BE2C (cell line): ENCODE measurements around the gene CHST5.

Experiments
- DNase-seq: peaks from one replicate; pipeline ENCODE4 v3.0.0-alpha.2; 2020
- H3K27me3 ChIP-seq: fragments of 250-450 bp; sonication (Bioruptor Pico); 2 replicates; pipeline ENCODE4 v1.5.1; 2020; ENCODE audit warnings: mild to moderate bottlenecking
- H3K36me3 ChIP-seq: fragments of 250-450 bp; sonication (Bioruptor Pico); 2 replicates; pipeline ENCODE4 v1.5.1; 2020; ENCODE audit warnings: mild to moderate bottlenecking
- H3K4me1 ChIP-seq: fragments of 250-450 bp; sonication (Bioruptor Pico); 2 replicates; pipeline ENCODE4 v1.5.1; 2020
- H3K4me3 ChIP-seq: 2 replicates; pipeline ENCODE4 v1.5.1; 2011; ENCODE audit warnings: low read depth, low read length
- H3K9me3 ChIP-seq: fragments of 250-450 bp; sonication (Bioruptor Pico); 2 replicates; pipeline ENCODE4 v1.5.1; 2020
- TF ChIP-seq, protein P1 (sequence below): IDR thresholded peaks from 2 replicates; pipeline ENCODE4 v1.5.1; 2012; ENCODE audit warnings: mild to moderate bottlenecking, low read depth, low read length

The CHST5 gene

DNA sequence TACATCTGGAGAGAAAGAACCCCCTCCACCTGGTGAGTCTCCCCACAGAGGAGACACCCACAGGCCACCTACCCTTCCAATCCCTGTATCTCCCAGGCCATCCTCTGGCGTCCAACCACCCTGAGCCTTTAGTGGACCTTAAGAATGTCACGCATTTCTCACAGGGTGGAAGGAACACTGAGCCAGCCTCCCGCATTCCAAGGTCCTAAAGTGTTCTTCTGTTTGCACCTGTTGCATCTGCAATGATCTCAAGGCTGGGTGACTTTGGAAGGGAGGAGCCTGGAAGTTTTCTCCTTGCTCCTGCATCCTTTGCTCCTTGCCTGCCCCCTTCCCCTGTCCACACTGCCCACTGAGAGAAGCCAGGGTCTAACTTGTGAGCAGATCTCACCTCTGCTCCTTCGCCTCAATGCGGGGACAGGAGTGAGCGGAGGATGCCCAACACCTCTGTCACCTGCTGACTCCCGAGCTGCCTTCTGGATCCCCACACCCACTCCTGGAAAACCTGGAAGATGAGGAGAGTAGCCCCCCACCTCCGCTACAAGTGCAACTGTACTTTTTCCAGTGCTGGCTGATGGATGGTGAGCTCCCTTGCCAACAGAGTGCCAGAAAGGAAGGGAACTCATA is 3.7 kb downstream of the CHST5 start:
- no peaks in the 10 kb centered on the region for H3K36me3 ChIP-seq
- TF ChIP-seq, protein P1, sequence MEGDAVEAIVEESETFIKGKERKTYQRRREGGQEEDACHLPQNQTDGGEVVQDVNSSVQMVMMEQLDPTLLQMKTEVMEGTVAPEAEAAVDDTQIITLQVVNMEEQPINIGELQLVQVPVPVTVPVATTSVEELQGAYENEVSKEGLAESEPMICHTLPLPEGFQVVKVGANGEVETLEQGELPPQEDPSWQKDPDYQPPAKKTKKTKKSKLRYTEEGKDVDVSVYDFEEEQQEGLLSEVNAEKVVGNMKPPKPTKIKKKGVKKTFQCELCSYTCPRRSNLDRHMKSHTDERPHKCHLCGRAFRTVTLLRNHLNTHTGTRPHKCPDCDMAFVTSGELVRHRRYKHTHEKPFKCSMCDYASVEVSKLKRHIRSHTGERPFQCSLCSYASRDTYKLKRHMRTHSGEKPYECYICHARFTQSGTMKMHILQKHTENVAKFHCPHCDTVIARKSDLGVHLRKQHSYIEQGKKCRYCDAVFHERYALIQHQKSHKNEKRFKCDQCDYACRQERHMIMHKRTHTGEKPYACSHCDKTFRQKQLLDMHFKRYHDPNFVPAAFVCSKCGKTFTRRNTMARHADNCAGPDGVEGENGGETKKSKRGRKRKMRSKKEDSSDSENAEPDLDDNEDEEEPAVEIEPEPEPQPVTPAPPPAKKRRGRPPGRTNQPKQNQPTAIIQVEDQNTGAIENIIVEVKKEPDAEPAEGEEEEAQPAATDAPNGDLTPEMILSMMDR, result no peak

DNA sequence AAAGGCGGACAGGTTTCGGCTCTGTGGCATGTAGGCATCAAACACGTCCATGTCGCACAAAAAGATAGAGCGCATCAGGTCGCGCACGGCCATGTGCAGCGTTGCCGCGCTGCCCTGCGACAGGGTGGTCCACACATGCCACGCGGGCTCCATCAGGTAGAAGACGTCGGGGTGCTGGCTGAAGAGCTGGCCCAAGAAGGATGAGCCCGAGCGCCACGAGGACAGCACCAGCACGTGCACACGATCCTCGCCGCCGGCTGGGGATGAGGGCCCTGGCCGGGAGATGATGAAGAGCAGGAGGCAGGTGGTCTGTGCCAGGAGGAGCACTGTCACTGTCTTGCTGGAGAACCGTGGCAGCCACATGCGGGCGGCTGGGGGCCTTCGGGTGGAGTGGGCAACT is 5.9 kb downstream of the CHST5 start:
- Histone ChIP-seq H3K27me3 (no peaks in the 10 kb centered on the region), H3K9me3 (no peaks in the 10 kb centered on the region), H3K4me1 (no peaks in the 10 kb centered on the region), H3K36me3 (no peaks in the 10 kb centered on the region), H3K4me3 (no peak overlapping the region)
- DNase-seq, result no peak
- TF ChIP-seq, protein P1, result no peak

More for the DNA sequence above, 3.7 kb downstream of the CHST5 start:
- no peak for DNase-seq
- Histone ChIP-seq H3K4me1 (no peaks in the 10 kb centered on the region), H3K4me3 (no peak overlapping the region), H3K27me3 (no peaks in the 10 kb centered on the region), H3K9me3 (no peaks in the 10 kb centered on the region)

DNA sequence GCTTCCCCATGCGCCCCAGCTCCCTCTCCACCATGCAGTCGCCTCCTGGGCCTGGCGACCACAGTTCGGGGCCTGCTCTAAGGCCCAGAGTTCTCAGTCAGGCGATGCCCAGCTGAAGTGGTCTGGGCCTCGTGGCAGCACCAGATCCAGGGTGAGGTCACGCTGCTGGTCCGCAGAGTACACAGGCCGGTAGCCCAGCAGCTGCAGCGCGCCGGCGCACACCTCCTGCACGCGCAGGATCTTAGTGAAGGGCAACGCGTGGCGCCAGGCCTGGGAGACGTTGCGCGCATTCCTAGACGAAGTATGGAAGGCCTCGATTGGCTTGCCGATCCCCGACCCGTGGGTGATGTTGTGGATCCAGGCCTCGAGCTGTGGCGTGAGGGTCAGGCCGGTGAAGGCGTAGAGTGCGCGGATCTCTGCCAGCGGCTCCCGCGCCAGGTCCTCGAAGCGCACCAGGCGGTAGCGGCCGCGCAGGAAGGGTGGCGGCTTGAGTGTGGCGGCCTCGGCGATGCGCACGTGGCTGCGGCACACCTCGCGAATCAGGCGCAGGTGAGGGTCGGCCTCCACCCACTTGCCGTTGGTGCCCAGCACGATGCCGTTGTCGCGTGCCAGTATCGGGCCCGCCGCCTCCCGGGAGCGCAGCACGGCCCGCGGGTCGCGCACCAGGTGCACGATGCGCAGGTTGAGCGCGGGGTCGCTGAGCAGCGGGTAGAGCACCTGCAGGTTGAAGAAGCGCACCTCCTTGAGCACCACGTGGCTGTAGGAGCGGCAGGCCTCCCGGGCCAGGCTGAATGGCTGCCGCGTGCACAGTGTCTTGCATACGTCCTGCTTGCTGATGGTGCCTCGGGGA is 6.6 kb downstream of the CHST5 start:
- Histone ChIP-seq H3K36me3 (no peaks in the 10 kb centered on the region), H3K4me1 (no peaks in the 10 kb centered on the region), H3K27me3 (no peaks in the 10 kb centered on the region), H3K9me3 (no peaks in the 10 kb centered on the region), H3K4me3 (no peak overlapping the region)
- TF ChIP-seq, protein P1, result no peak
- no peak for DNase-seq

DNA sequence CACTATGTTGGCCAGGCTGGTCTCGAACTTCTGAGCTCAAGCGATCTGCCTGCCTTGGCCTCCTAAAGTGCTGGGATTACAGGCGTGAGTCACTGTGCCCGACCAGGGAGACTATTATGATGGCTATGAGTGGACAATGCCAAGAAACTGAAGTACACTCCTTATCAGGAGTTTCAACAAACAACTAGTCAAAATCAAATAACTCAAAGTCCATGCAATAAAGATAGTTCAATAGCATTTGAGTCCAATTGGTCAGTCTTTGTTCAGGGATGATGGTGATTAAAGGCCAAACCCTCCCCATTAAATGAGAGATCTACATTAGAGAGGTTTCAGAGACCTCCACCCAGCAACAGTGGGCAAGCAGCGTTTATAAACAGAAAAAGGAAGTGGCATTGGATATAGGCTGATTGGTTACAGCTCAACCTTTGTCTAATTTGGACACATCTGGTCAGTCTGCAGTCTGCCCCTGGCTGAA is 8.0 kb downstream of the CHST5 start:
- Histone ChIP-seq H3K4me1 (no peaks in the 10 kb centered on the region), H3K4me3 (no peak overlapping the region), H3K27me3 (no peaks in the 10 kb centered on the region), H3K36me3 (no peaks in the 10 kb centered on the region), H3K9me3 (no peaks in the 10 kb centered on the region)
- no peak for DNase-seq
- TF ChIP-seq, protein P1, result no peak

DNA sequence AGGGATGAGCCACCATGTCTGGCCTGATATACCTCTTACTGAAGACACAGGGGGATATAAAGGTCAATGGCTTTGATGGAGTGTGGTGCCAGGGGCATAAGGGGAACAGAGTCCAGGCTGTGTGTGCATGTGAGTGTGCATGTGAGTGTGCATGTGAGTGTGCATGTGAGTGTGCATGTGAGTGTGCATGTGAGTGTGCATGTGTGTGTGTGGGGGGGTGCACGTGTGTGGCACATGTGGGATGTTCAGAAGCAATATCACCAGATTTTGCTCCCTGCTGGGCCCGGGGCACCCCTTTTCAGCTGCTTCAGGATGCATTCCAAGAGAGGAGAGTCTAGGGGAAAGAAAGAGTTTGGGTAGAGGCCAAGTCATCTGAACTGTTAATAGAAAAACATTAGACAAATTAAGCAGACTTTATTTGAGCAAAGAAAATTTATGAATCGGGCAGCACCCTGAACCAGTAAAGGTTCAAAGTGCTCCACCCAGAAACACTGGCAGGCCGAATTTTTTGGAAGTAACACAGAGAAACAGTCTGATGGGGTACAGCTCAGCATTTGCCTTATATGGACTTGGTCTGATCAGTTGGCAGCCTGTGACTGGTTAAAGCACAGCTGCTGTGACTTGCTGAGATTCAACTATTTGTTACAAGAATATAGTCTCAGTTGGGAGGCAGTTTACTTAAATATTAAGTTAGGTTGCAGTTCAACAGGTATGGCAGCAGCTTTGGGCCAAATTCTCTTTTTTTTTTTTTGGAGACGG is 9.7 kb downstream of the CHST5 start:
- TF ChIP-seq, protein P1, result no peak
- no peak for DNase-seq
- H3K4me3 ChIP-seq, result no peak overlapping the region
- no peaks in the 10 kb centered on the region for H3K27me3 ChIP-seq
- no peaks in the 10 kb centered on the region for H3K36me3 ChIP-seq
- no peaks in the 10 kb centered on the region for H3K9me3 ChIP-seq
- H3K4me1 ChIP-seq, result no peaks in the 10 kb centered on the region
